Endodermal cell (in vitro differentiated cells): ENCODE results near the gene TNFAIP3. TPM values are rescaled to one million over a fixed set of nuclear protein-coding genes. Genes with fewer than 3 reads are reported as not detected.

ENCODE experiments used
- DNase-seq: peaks from one replicate; pipeline ENCODE4 v3.0.0-alpha.2; 2017
- H3K27ac ChIP-seq: 2 replicates; pipeline ENCODE4 v1.5.1; 2013; ENCODE audit warnings: mild to moderate bottlenecking, low read depth, low read length, moderate library complexity
- H3K27me3 ChIP-seq: 2 replicates; pipeline ENCODE4 v1.6.1; 2013; ENCODE audit warnings: mild to moderate bottlenecking, low read length, moderate library complexity; ENCODE audit not compliant: insufficient read depth, control insufficient read depth, poor library complexity, severe bottlenecking
- H3K36me3 ChIP-seq: 2 replicates; pipeline ENCODE4 v1.7.0; 2013; ENCODE audit warnings: mild to moderate bottlenecking, low read length, moderate library complexity; ENCODE audit not compliant: control insufficient read depth, insufficient read depth
- H3K4me1 ChIP-seq: one replicate; pipeline ENCODE4 v1.7.0; 2013; ENCODE audit warnings: low read length; ENCODE audit not compliant: control insufficient read depth, insufficient read depth
- H3K4me3 ChIP-seq: 2 replicates; pipeline ENCODE4 v1.5.1; 2013; ENCODE audit warnings: mild to moderate bottlenecking, low read length, moderate library complexity
- H3K9ac ChIP-seq: 2 replicates; pipeline ENCODE4 v1.6.1; 2013; ENCODE audit warnings: mild to moderate bottlenecking, low read length, moderate library complexity; ENCODE audit not compliant: poor library complexity, severe bottlenecking; ENCODE audit errors: extremely low read depth
- H3K9me3 ChIP-seq: 2 replicates; pipeline ENCODE4 v1.6.1; 2013; ENCODE audit warnings: mild to moderate bottlenecking, low read length, moderate library complexity; ENCODE audit not compliant: control insufficient read depth
- H3K27ac Mint-ChIP-seq: 2 replicates; pipeline ENCODE4 v1.8.0; 2020; ENCODE audit warnings: mixed read lengths
- H3K27me3 Mint-ChIP-seq: 2 replicates; pipeline ENCODE4 v1.8.0; 2021; ENCODE audit warnings: mild to moderate bottlenecking, mixed read lengths; ENCODE audit not compliant: insufficient read depth
- H3K36me3 Mint-ChIP-seq: 2 replicates; pipeline ENCODE4 v1.8.0; 2020; ENCODE audit warnings: low read depth, mixed read lengths
- H3K4me1 Mint-ChIP-seq: 2 replicates; pipeline ENCODE4 v1.8.0; 2020; ENCODE audit warnings: mixed read lengths
- H3K4me3 Mint-ChIP-seq: 2 replicates; pipeline ENCODE4 v1.8.0; 2020; ENCODE audit warnings: mild to moderate bottlenecking, moderate library complexity, mixed read lengths
- H3K9me3 Mint-ChIP-seq: 2 replicates; pipeline ENCODE4 v1.8.0; 2020; ENCODE audit warnings: mild to moderate bottlenecking, mixed read lengths
- CTCF ChIP-seq: fragments of 200-600 bp; sonication (generic); conservative IDR thresholded peaks from 2 replicates; pipeline ENCODE4 v1.5.0; 2021; ENCODE audit warnings: antibody characterized with exemption, mild to moderate bottlenecking
- WGBS, 2 experiments: methylation state at CpG; one replicate each; pipeline versions ENCODE4 v1.1.5 to v1.1.7; 2013; ENCODE audit warnings: missing lambda C conversion rate in 2 of 2, mixed read lengths in 1 of 2; ENCODE audit not compliant: insufficient coverage in 1 of 2, insufficient read length in 1 of 2; 5-methylcytosine and 5-hydroxymethylcytosine counted together
- total RNA-seq, 2 donors: library from RNA; stranded (reverse); fragmentation: NEBNext Ultra II Directional in 1 of 2; extraction: Animal tissue kit (Norgen Biotek cat#: 25700) in 1 of 2; gene quantifications; 2 replicates in 1 of 2; 3 replicates in 1 of 2; pipeline ENCODE4 v1.2.1, GENCODE V29; 2021

The TNFAIP3 gene
- total RNA-seq, 2 donors from 2014 or later = 4.4 to 12.3 TPM

- peaks cover 3% of the 10 kb centered on the region for H3K27me3 Mint-ChIP-seq
- H3K4me1 Mint-ChIP-seq = no peaks in the 10 kb centered on the region
- Histone ChIP-seq H3K9me3 (no peaks in the 10 kb centered on the region), H3K27ac (no peak overlapping the region), H3K27me3 (no peaks in the 10 kb centered on the region), H3K4me1 (no peaks in the 10 kb centered on the region), H3K36me3 (no peaks in the 10 kb centered on the region), H3K9ac (no peak overlapping the region), H3K4me3 (no peak overlapping the region)
- TF ChIP-seq CTCF = no peak
- no peaks in the 10 kb centered on the region for H3K9me3 Mint-ChIP-seq
- WGBS, 2 experiments = 94 to 100% methylated on average over 4 to 5 of the region's 5 CpGs
- DNase-seq = no peak
- no peak overlapping the region for H3K4me3 Mint-ChIP-seq
- no peaks in the 10 kb centered on the region for H3K36me3 Mint-ChIP-seq
- H3K27ac Mint-ChIP-seq = no peak overlapping the region
These were observed 19.3 kb upstream of the TNFAIP3 start for GRCh38 chr6:137847748-137848147.

GRCh38 chr6:137848672-137849071 lies 18.4 kb upstream of the TNFAIP3 start:
- Histone ChIP-seq H3K27me3 (no peaks in the 10 kb centered on the region), H3K9me3 (no peaks in the 10 kb centered on the region), H3K4me3 (no peak overlapping the region), H3K27ac (no peak overlapping the region), H3K36me3 (no peaks in the 10 kb centered on the region), H3K9ac (no peak overlapping the region), H3K4me1 (no peaks in the 10 kb centered on the region)
- Mint-ChIP-seq H3K27ac (no peak overlapping the region), H3K4me3 (no peak overlapping the region), H3K9me3 (no peaks in the 10 kb centered on the region), H3K36me3 (no peaks in the 10 kb centered on the region), H3K4me1 (no peaks in the 10 kb centered on the region), H3K27me3 (no peaks in the 10 kb centered on the region)
- WGBS, 2 experiments = 83% methylated on average over 2 of the region's 3 CpGs; no CpG with 5 or more reads in 1 of the 2 experiments
- no peak for DNase-seq
- TF ChIP-seq CTCF = no peak

- no peak for TF ChIP-seq CTCF
- H3K27ac Mint-ChIP-seq = no peak overlapping the region
- 68 to 75% methylated on average over 4 of the region's 4 CpGs for WGBS, 2 experiments
- H3K4me3 Mint-ChIP-seq = no peak overlapping the region
- H3K4me1 ChIP-seq = no peaks in the 10 kb centered on the region
- no peaks in the 10 kb centered on the region for H3K36me3 ChIP-seq
- DNase-seq = no peak
- H3K9ac ChIP-seq = no peak overlapping the region
- H3K36me3 Mint-ChIP-seq = no peaks in the 10 kb centered on the region
- no peak overlapping the region for H3K27ac ChIP-seq
- no peaks in the 10 kb centered on the region for H3K27me3 Mint-ChIP-seq
- no peak overlapping the region for H3K4me3 ChIP-seq
- H3K9me3 Mint-ChIP-seq = no peaks in the 10 kb centered on the region
- H3K4me1 Mint-ChIP-seq = no peaks in the 10 kb centered on the region
- no peaks in the 10 kb centered on the region for H3K9me3 ChIP-seq
- H3K27me3 ChIP-seq = no peaks in the 10 kb centered on the region
These were observed 17.7 kb upstream of the TNFAIP3 start for GRCh38 chr6:137849181-137849980.
